ENCODE measurements around the gene NTRK3. TPM values are rescaled to one million over a fixed set of nuclear protein-coding genes. Genes with fewer than 3 reads are reported as not detected.

NTRK3 gene
- total RNA-seq, 6 donors from 2014 or later, result 1.4 to 11.5 (median 2.4) TPM

GRCh38 chr15:87944050-87944449, 312.5 kb downstream of the NTRK3 start:
- 77 to 90% methylated on average over 3 of the region's 3 CpGs for WGBS, 2 donors
- no peaks in the 10 kb centered on the region for H3K9me3 ChIP-seq

GRCh38 chr15:87943626-87944025, 312.9 kb downstream of the NTRK3 start:
- DNase-seq (no peak), ATAC-seq (ENCODE audit: low FRiP score in 2 of 2) (no peak)
- H3K36me3 ChIP-seq, result no peaks in the 10 kb centered on the region
- H3K27ac ChIP-seq, result no peak overlapping the region
- TF ChIP-seq POLR2A (IDR thresholded peaks at IDR 0.05) (no peak), CTCF (IDR thresholded peaks at IDR 0.05) (no peak), POLR2AphosphoS5 (IDR thresholded peaks at IDR 0.05) (no peak), EP300 (IDR thresholded peaks at IDR 0.05) (no peak)
- H3K27me3 ChIP-seq, result no peaks in the 10 kb centered on the region
- H3K4me1 ChIP-seq, result no peaks in the 10 kb centered on the region
- H3K9me3 ChIP-seq, result no peaks in the 10 kb centered on the region
- H3K4me3 ChIP-seq, result no peak overlapping the region
- 69 to 70% methylated on average over 3 of the region's 3 CpGs for WGBS, 2 donors

More at GRCh38 chr15:87944050-87944449, 312.5 kb downstream of the NTRK3 start:
- no peak for TF ChIP-seq CTCF (IDR thresholded peaks at IDR 0.05)
- TF ChIP-seq EP300 (IDR thresholded peaks at IDR 0.05), result no peak
- TF ChIP-seq POLR2AphosphoS5 (IDR thresholded peaks at IDR 0.05), result no peak
- TF ChIP-seq POLR2A (IDR thresholded peaks at IDR 0.05), result no peak
- DNase-seq (no peak), ATAC-seq (ENCODE audit: low FRiP score in 2 of 2) (no peak)
- Histone ChIP-seq H3K27ac (no peak overlapping the region), H3K36me3 (no peaks in the 10 kb centered on the region), H3K4me3 (no peak overlapping the region), H3K4me1 (no peaks in the 10 kb centered on the region), H3K27me3 (no peaks in the 10 kb centered on the region)

- Histone ChIP-seq H3K4me1 (no peaks in the 10 kb centered on the region), H3K36me3 (no peaks in the 10 kb centered on the region), H3K9me3 (no peaks in the 10 kb centered on the region), H3K27me3 (no peaks in the 10 kb centered on the region), H3K4me3 (no peak overlapping the region), H3K27ac (no peak overlapping the region)
- no peak for TF ChIP-seq EP300 (IDR thresholded peaks at IDR 0.05)
- TF ChIP-seq POLR2A (IDR thresholded peaks at IDR 0.05), result no peak
- no peak for TF ChIP-seq CTCF (IDR thresholded peaks at IDR 0.05)
- no peak for TF ChIP-seq POLR2AphosphoS5 (IDR thresholded peaks at IDR 0.05)
- DNase-seq, result no peak
- no peak for ATAC-seq (ENCODE audit: low FRiP score in 2 of 2)
- WGBS, 2 donors, result 66 to 69% methylated on average over 6 of the region's 6 CpGs
Measured at GRCh38 chr15:87942316-87942715, 314.2 kb downstream of the NTRK3 start.

GRCh38 chr15:87941606-87942005, 314.9 kb downstream of the NTRK3 start:
- no peak overlapping the region for H3K4me3 ChIP-seq
- no peak overlapping the region for H3K27ac ChIP-seq
- WGBS, 2 donors, result 67 to 75% methylated on average over 5 of the region's 5 CpGs
- ATAC-seq (ENCODE audit: low FRiP score in 2 of 2), result no peak
- no peaks in the 10 kb centered on the region for H3K9me3 ChIP-seq
- H3K27me3 ChIP-seq, result no peaks in the 10 kb centered on the region
- no peak for DNase-seq
- no peaks in the 10 kb centered on the region for H3K4me1 ChIP-seq
- TF ChIP-seq POLR2AphosphoS5 (IDR thresholded peaks at IDR 0.05), result no peak
- TF ChIP-seq CTCF (IDR thresholded peaks at IDR 0.05), result no peak
- no peak for TF ChIP-seq POLR2A (IDR thresholded peaks at IDR 0.05)
- TF ChIP-seq EP300 (IDR thresholded peaks at IDR 0.05), result no peak
- no peaks in the 10 kb centered on the region for H3K36me3 ChIP-seq

- 51 to 58% methylated on average over 2 of the region's 2 CpGs for WGBS, 2 donors
- Histone ChIP-seq H3K27me3 (no peaks in the 10 kb centered on the region), H3K4me1 (no peaks in the 10 kb centered on the region), H3K36me3 (no peaks in the 10 kb centered on the region), H3K4me3 (no peak overlapping the region), H3K9me3 (no peaks in the 10 kb centered on the region), H3K27ac (no peak overlapping the region)
- TF ChIP-seq CTCF (IDR thresholded peaks at IDR 0.05) (no peak), POLR2AphosphoS5 (IDR thresholded peaks at IDR 0.05) (no peak), EP300 (IDR thresholded peaks at IDR 0.05) (no peak), POLR2A (IDR thresholded peaks at IDR 0.05) (no peak)
- ATAC-seq (ENCODE audit: low FRiP score in 2 of 2) (no peak), DNase-seq (no peak)
Measured at GRCh38 chr15:87940768-87941167, 315.8 kb downstream of the NTRK3 start.

All from upper lobe of left lung (tissue), 6 donors.